K562 (cell line): ENCODE results near the gene BEND5. TPM values are rescaled to one million over a fixed set of nuclear protein-coding genes. Genes with fewer than 3 reads are reported as not detected.

Experiments
- ATAC-seq: fragments of 200-7000 bp; cut with Tn5 transposase; 3 replicates; pipeline ENCODE4 v1.9.1; 2020; ENCODE audit warnings: moderate library complexity
- BruUV-seq: library from RNA; stranded (reverse); fragments of 400-500 nt; replicated peaks from 2 replicates; lab custom pipeline; 2021; lab: Mats Ljungman, UMichigan
- CTCF ChIA-PET: fragments of 300-600 bp; formaldehyde crosslinking; extraction: SDS; loops from one replicate; lab custom pipeline; 2021; ENCODE audit warnings: low intra/inter-chr PET ratio; lab: Yijun Ruan, JAX
- POLR2A ChIA-PET: fragments of 300-600, 350-650 bp; sonication (Branson Sonifier 250); formaldehyde crosslinking; extraction: SDS; loops from one replicate; lab custom pipeline; 2021; ENCODE audit warnings: antibody characterized with exemption, inconsistent platforms; lab: Yijun Ruan, JAX
- DNase-seq, 4 experiments: peaks; one replicate each; pipeline versions ENCODE4 v3.0.0 to v3.0.0-alpha.2; 2011 to 2018; ENCODE audit warnings: low spot score in 3 of 4, mixed read lengths in 3 of 4; ENCODE audit errors: extremely low read depth in 1 of 4
- FAIRE-seq: peaks from 2 replicates; lab custom pipeline; 2011; peaks lifted over from hg19 to GRCh38; lab: Jason Lieb, UNC
- H2AFZ ChIP-seq: 2 replicates; pipeline ENCODE4 v1.6.0; 2011; ENCODE audit warnings: low read depth, low read length, control low read depth, inconsistent platforms
- H3K27ac ChIP-seq: fragments of 200-600 bp; 3 replicates; pipeline ENCODE4 v1.8.0; 2011; ENCODE audit warnings: low read depth, mild to moderate bottlenecking, control low read depth, inconsistent platforms, low read length, moderate library complexity, mixed read lengths; ENCODE audit errors: extremely low read depth
- H3K27me3 ChIP-seq, 2 experiments: fragments of 300-600 bp in 1 of 2; 2 replicates in 1 of 2; 3 replicates in 1 of 2; pipeline versions ENCODE4 v1.6.0 to v1.8.0; 2011; ENCODE audit warnings: inconsistent platforms in 2 of 2, low read length in 2 of 2, mild to moderate bottlenecking in 1 of 2, mixed read lengths in 1 of 2, moderate library complexity in 1 of 2; ENCODE audit not compliant: control insufficient read depth in 2 of 2, insufficient read depth in 2 of 2
- H3K36me3 ChIP-seq: fragments of 300-600 bp; 3 replicates; pipeline ENCODE4 v1.8.0; 2011; ENCODE audit warnings: mild to moderate bottlenecking, low read length, inconsistent platforms; ENCODE audit not compliant: control insufficient read depth, insufficient read depth
- H3K4me1 ChIP-seq, 2 experiments: fragments of 200-600 bp in 1 of 2; replicated peaks in 1 of 2; 2 replicates in 1 of 2; 3 replicates in 1 of 2; pipeline versions ENCODE4 v1.5.1 to v1.8.0; 2011; ENCODE audit warnings: inconsistent platforms in 2 of 2, low read length in 2 of 2, mild to moderate bottlenecking in 1 of 2, mixed read lengths in 1 of 2, moderate library complexity in 1 of 2; ENCODE audit not compliant: control insufficient read depth in 2 of 2, insufficient read depth in 2 of 2
- H3K4me2 ChIP-seq: 2 replicates; pipeline ENCODE4 v1.6.1; 2011; ENCODE audit warnings: low read length, control low read depth, inconsistent platforms, mixed read lengths; ENCODE audit not compliant: insufficient read depth
- H3K4me3 ChIP-seq: fragments of 200-600 bp; sonication (generic), shearing (Covaris generic); 2 replicates; pipeline ENCODE4 v1.5.1; 2016; ENCODE audit warnings: control low read depth, inconsistent platforms
- H3K79me2 ChIP-seq: fragments of 200-600 bp; 3 replicates; pipeline ENCODE4 v1.8.0; 2011; ENCODE audit warnings: low read length, inconsistent platforms; ENCODE audit not compliant: control insufficient read depth, insufficient read depth
- H3K9ac ChIP-seq, 2 experiments: 2 replicates each; pipeline versions ENCODE4 v1.6.0 to v1.6.1; 2011; ENCODE audit warnings: low read depth in 2 of 2, low read length in 2 of 2, control low read depth in 1 of 2, inconsistent platforms in 1 of 2, mild to moderate bottlenecking in 1 of 2, mixed read lengths in 1 of 2; ENCODE audit not compliant: insufficient read depth in 1 of 2
- H3K9me1 ChIP-seq: one replicate; pipeline ENCODE4 v1.6.0; 2011; ENCODE audit warnings: inconsistent platforms, mild to moderate bottlenecking, low read length, moderate library complexity; ENCODE audit not compliant: control insufficient read depth, insufficient read depth
- H3K9me3 ChIP-seq: replicated peaks from 2 replicates; pipeline ENCODE4 v1.5.1; 2011; ENCODE audit warnings: low read depth, low read length, inconsistent platforms; ENCODE audit not compliant: control insufficient read depth, insufficient read depth
- H4K20me1 ChIP-seq: replicated peaks from 2 replicates; pipeline ENCODE4 v1.6.1; 2011; ENCODE audit warnings: low read length, inconsistent platforms, mixed read lengths; ENCODE audit not compliant: control insufficient read depth, insufficient read depth
- CHCHD3 ChIP-seq: fragments of 250-450 bp; sonication (Bioruptor Pico); IDR thresholded peaks from 2 replicates; pipeline ENCODE4 v2.1.2; 2022; ENCODE audit warnings: mild to moderate bottlenecking
- EWSR1 ChIP-seq: fragments of 450-650 bp; IDR thresholded peaks from 2 replicates; pipeline ENCODE4 v1.6.1; 2018; ENCODE audit warnings: borderline replicate concordance, mild to moderate bottlenecking, low read depth, moderate library complexity; ENCODE audit not compliant: partially characterized antibody
- FOXK2 ChIP-seq, 2 experiments: fragments of 450-650 bp; IDR thresholded peaks in 1 of 2; conservative IDR thresholded peaks in 1 of 2; 2 replicates each; pipeline ENCODE4 v1.6.1; 2016; ENCODE audit warnings: low read depth in 2 of 2, mild to moderate bottlenecking in 1 of 2
- GABPA ChIP-seq: fragments of 200-800 bp; sonication (Bioruptor generic); conservative IDR thresholded peaks from 2 replicates; pipeline ENCODE4 v1.6.1; 2016; ENCODE audit warnings: low read depth, missing genetic modification characterization, missing compliant biosample characterization
- HNRNPUL1 ChIP-seq: fragments of 200-400 bp; formaldehyde crosslinking; IDR thresholded peaks from 2 replicates; pipeline ENCODE4 v1.6.1; 2017; ENCODE audit warnings: low read length
- L3MBTL2 ChIP-seq: fragments of 450-650 bp; IDR thresholded peaks from 2 replicates; pipeline ENCODE4 v1.6.1; 2016; ENCODE audit warnings: mild to moderate bottlenecking, moderate library complexity
- MED1 ChIP-seq: sonication (generic); formaldehyde crosslinking; IDR thresholded peaks from 2 replicates; pipeline ENCODE4 v1.8.1; 2023; ENCODE audit warnings: missing genetic modification reagents, borderline replicate concordance
- NFIX ChIP-seq: fragments of 250-450 bp; sonication (Bioruptor Pico); IDR thresholded peaks from 2 replicates; pipeline ENCODE4 v1.4.0; 2020; ENCODE audit warnings: low read depth, mild to moderate bottlenecking, moderate library complexity
- NRF1 ChIP-seq, 2 experiments: fragments of 450-650 bp; IDR thresholded peaks in 1 of 2; conservative IDR thresholded peaks in 1 of 2; 2 replicates each; pipeline ENCODE4 v1.6.1; 2014; ENCODE audit warnings: mild to moderate bottlenecking in 2 of 2
- RNF2 ChIP-seq: sonication (generic); IDR thresholded peaks from 2 replicates; pipeline ENCODE4 v1.6.1; 2016
- SMC3 ChIP-seq: conservative IDR thresholded peaks from 2 replicates; pipeline ENCODE4 v1.6.1; 2011; ENCODE audit warnings: low read depth, low read length, improper control_type of control experiment; ENCODE audit not compliant: insufficient read depth
- ZNF212 ChIP-seq: fragments of 450-650 bp; formaldehyde crosslinking; IDR thresholded peaks from 2 replicates; pipeline ENCODE4 v1.4.0; 2020; ENCODE audit warnings: mild to moderate bottlenecking
- ZNF282 ChIP-seq: sonication (generic); formaldehyde crosslinking; IDR thresholded peaks from 2 replicates; pipeline ENCODE4 v1.8.1; 2023; ENCODE audit warnings: missing genetic modification reagents
- ZNF561 ChIP-seq: fragments of 450-650 bp; formaldehyde crosslinking; conservative IDR thresholded peaks from 2 replicates; pipeline ENCODE4 v1.4.0; 2020; ENCODE audit warnings: mild to moderate bottlenecking, moderate library complexity
- ZNF77 ChIP-seq: fragments of 250-450 bp; sonication (Bioruptor Pico); IDR thresholded peaks from 2 replicates; pipeline ENCODE4 v1.5.0; 2020
- WGBS: fragments of 100-300 bp; shearing (Covaris generic); methylation state at CpG from one replicate; pipeline ENCODE4 v1.1.6; 2016; ENCODE audit warnings: low coverage, mixed read lengths; ENCODE audit not compliant: insufficient coverage; ENCODE audit errors: missing lambda C conversion rate; 5-methylcytosine and 5-hydroxymethylcytosine counted together
- in situ Hi-C: fragments of 300-500 bp; cut with MboI; formaldehyde crosslinking; loops from 4 replicates; pipeline ENCODE4 v1.15.0; 2018; ENCODE audit warnings: inconsistent platforms, mixed read lengths
- intact Hi-C: fragments of 100-400 bp; cut with micrococcal nuclease; formaldehyde crosslinking; loops from 2 replicates; pipeline ENCODE4 v1.14.2; 2022
- polyA plus RNA-seq, 8 experiments: library from polyadenylated mRNA; depleted of rRNA in 4 of 8; stranded (reverse) in 5 of 8; unstranded in 3 of 8; fragments of >200 nt; fragmentation: Nextera tagmentation in 2 of 8; fragmentation: Illumina TruSeq in 1 of 8; extraction: Ambion mirVana in 2 of 8; extraction: Trizol in 1 of 8; gene quantifications; 2 replicates each; pipeline versions ENCODE4 v1.2.1 to v1.2.3, GENCODE V29; 2011 to 2014; ENCODE audit warnings: inconsistent platforms in 1 of 8, missing spikeins in 1 of 8
- total RNA-seq, 7 experiments: library from RNA; depleted of rRNA in 6 of 7; stranded (reverse); fragments of >200 nt in 6 of 7; fragmentation: Illumina TruSeq in 2 of 7; extraction: Trizol in 2 of 7; gene quantifications; 2 replicates each; pipeline versions ENCODE4 v1.2.1 to v1.2.3, GENCODE V29; 2011 to 2021; ENCODE audit warnings: low replicate concordance in 1 of 7
- TF ChIP-seq, protein P1 (sequence below): sonication (generic); formaldehyde crosslinking; IDR thresholded peaks from 2 replicates; pipeline ENCODE4 v1.8.1; 2022; ENCODE audit warnings: missing genetic modification reagents
- TF ChIP-seq, protein P2 (sequence below): fragments of 450-650 bp; formaldehyde crosslinking; IDR thresholded peaks from 2 replicates; pipeline ENCODE4 v1.4.0; 2022; ENCODE audit warnings: missing genetic modification characterization
- TF ChIP-seq, protein P3 (sequence below): fragments of 200-400 bp; formaldehyde crosslinking; IDR thresholded peaks from 2 replicates; pipeline ENCODE4 v1.6.1; 2017; ENCODE audit warnings: mild to moderate bottlenecking, low read depth, low read length, moderate library complexity

The BEND5 gene
- total and polyA plus RNA-seq, 9 of the 15 experiments (the other 6 are each of a cell fraction or from before 2014, with no cell fraction given) = not detected

DNA sequence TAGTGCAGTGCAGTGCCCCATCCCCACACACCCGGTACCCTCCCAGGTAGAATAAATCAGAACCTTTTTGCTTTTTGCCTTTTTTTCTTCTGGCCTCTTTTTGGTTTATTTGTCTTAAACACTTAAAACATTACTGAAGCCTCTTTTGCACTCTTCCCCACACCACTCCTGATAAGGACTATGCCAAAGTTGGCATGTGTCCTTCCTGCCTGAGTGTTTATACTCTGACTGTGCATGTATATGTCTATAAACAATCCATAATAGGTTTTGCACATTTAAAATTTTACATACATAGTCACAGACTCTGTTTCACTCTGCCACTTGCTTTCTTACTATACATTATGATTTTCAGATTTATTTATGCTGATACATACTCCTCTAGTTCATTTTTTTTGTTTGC lies 59.6 kb downstream of the BEND5 start (continued):
- TF ChIP-seq, protein P1, sequence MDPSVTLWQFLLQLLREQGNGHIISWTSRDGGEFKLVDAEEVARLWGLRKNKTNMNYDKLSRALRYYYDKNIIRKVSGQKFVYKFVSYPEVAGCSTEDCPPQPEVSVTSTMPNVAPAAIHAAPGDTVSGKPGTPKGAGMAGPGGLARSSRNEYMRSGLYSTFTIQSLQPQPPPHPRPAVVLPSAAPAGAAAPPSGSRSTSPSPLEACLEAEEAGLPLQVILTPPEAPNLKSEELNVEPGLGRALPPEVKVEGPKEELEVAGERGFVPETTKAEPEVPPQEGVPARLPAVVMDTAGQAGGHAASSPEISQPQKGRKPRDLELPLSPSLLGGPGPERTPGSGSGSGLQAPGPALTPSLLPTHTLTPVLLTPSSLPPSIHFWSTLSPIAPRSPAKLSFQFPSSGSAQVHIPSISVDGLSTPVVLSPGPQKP (CRISPR knock-in tag) = no peak
- TF ChIP-seq CHCHD3 (CRISPR knock-in tag) = no peak

DNA sequence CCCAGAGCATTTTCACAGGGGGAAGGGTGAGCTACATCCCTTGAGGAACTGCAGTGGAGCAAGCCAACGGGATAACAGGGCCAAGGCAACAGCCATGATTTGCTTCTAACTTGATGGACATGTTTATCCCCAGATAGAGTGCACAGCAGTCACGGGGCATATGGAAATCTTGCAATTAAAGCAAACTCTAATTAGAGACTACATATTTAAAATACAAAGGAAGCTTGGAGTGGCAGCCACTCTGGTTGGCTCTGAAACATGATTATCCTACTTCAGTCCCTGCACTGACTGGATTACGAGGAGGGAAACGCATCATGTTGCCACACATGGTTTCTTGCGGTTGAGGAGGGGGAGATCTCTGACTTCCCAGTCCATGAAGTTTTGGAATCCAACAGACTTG lies 60.8 kb downstream of the BEND5 start:
- no TSS peak for BruUV-seq
- ATAC-seq (no peak), FAIRE-seq (no peak), DNase-seq (no peak)
- Histone ChIP-seq H3K36me3 (no peaks in the 10 kb centered on the region), H2AFZ (no peak overlapping the region), H4K20me1 (no peaks in the 10 kb centered on the region), H3K4me3 (no peak overlapping the region), H3K27me3 (no peaks in the 10 kb centered on the region; a peak in 1 of 5 replicates), H3K9ac (no peak overlapping the region), H3K9me3 (no peaks in the 10 kb centered on the region), H3K4me1 (no peaks in the 10 kb centered on the region), H3K79me2 (no peaks in the 10 kb centered on the region), H3K4me2 (no peak overlapping the region), H3K27ac (no peak overlapping the region), H3K9me1 (no peaks in the 10 kb centered on the region)
- WGBS = 0% methylated on average over 5 of the region's 5 CpGs
- ChIA-PET POLR2A (no interaction called here), CTCF (no interaction called here)
- intact Hi-C loops (no loop called here), in situ Hi-C loops (no loop called here)
- no peak for TF ChIP-seq EWSR1
- TF ChIP-seq RNF2 = no peak
- no peak for TF ChIP-seq ZNF212
- TF ChIP-seq MED1 (CRISPR knock-in tag) = no peak
- no peak for TF ChIP-seq GABPA (tag)
- no peak for TF ChIP-seq ZNF282 (CRISPR knock-in tag)
- no peak for TF ChIP-seq ZNF561 (CRISPR knock-in tag)
- TF ChIP-seq HNRNPUL1 = no peak
- no peak for TF ChIP-seq NFIX (CRISPR knock-in tag)
- TF ChIP-seq, protein P2, sequence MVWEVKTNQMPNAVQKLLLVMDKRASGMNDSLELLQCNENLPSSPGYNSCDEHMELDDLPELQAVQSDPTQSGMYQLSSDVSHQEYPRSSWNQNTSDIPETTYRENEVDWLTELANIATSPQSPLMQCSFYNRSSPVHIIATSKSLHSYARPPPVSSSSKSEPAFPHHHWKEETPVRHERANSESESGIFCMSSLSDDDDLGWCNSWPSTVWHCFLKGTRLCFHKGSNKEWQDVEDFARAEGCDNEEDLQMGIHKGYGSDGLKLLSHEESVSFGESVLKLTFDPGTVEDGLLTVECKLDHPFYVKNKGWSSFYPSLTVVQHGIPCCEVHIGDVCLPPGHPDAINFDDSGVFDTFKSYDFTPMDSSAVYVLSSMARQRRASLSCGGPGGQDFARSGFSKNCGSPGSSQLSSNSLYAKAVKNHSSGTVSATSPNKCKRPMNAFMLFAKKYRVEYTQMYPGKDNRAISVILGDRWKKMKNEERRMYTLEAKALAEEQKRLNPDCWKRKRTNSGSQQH = no peak
- no peak for TF ChIP-seq SMC3
- TF ChIP-seq, protein P3, sequence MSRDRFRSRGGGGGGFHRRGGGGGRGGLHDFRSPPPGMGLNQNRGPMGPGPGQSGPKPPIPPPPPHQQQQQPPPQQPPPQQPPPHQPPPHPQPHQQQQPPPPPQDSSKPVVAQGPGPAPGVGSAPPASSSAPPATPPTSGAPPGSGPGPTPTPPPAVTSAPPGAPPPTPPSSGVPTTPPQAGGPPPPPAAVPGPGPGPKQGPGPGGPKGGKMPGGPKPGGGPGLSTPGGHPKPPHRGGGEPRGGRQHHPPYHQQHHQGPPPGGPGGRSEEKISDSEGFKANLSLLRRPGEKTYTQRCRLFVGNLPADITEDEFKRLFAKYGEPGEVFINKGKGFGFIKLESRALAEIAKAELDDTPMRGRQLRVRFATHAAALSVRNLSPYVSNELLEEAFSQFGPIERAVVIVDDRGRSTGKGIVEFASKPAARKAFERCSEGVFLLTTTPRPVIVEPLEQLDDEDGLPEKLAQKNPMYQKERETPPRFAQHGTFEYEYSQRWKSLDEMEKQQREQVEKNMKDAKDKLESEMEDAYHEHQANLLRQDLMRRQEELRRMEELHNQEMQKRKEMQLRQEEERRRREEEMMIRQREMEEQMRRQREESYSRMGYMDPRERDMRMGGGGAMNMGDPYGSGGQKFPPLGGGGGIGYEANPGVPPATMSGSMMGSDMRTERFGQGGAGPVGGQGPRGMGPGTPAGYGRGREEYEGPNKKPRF = no peak
- TF ChIP-seq ZNF77 = no peak
- TF ChIP-seq NRF1 (conservative IDR thresholded peaks at IDR 0.05 in 1 of 2, IDR thresholded peaks at IDR 0.05 in 1 of 2) = no peak
- TF ChIP-seq FOXK2 (conservative IDR thresholded peaks at IDR 0.05 in 1 of 2, IDR thresholded peaks at IDR 0.05 in 1 of 2; ENCODE audit: low read depth in 2 of 2) = no peak
- no peak for TF ChIP-seq L3MBTL2
